ENCODE measurements around the gene ARID4B. TPM values are rescaled to one million over a fixed set of nuclear protein-coding genes. Genes with fewer than 3 reads are reported as not detected.

Gene ARID4B
- polyA plus RNA-seq, 1 experiment: 3.1 TPM

- no peak for TF ChIP-seq CTCF (IDR thresholded peaks at IDR 0.05; ENCODE audit: insufficient read depth, low read depth, low read length)
- no peak for DNase-seq (ENCODE audit: low read depth)
- no peaks in the 10 kb centered on the region for H3K27me3 ChIP-seq (ENCODE audit: control insufficient read depth, insufficient read depth, low read length)
- no peak overlapping the region for H3K4me3 ChIP-seq (ENCODE audit: low read depth, low read length)
- CTCF ChIA-PET: no interaction called here
- no peaks in the 10 kb centered on the region for H3K36me3 ChIP-seq (ENCODE audit: control insufficient read depth, insufficient read depth, low read length)
- POLR2A ChIA-PET: no interaction called here
Observed at GRCh38 chr1:235292790-235293189, 35.2 kb downstream of the ARID4B start.

- Histone ChIP-seq H3K4me3 (ENCODE audit: low read depth, low read length) (no peak overlapping the region), H3K36me3 (ENCODE audit: control insufficient read depth, insufficient read depth, low read length) (no peaks in the 10 kb centered on the region), H3K27me3 (ENCODE audit: control insufficient read depth, insufficient read depth, low read length) (no peaks in the 10 kb centered on the region)
- CTCF ChIA-PET: interaction anchor here (1.4 kb wide), 1 partner anchor 125 kb away, joined by 4 read pairs; no protein-coding TSS in a partner anchor
- no peak for DNase-seq (ENCODE audit: low read depth)
- POLR2A ChIA-PET: no interaction called here
- TF ChIP-seq CTCF (IDR thresholded peaks at IDR 0.05; ENCODE audit: insufficient read depth, low read depth, low read length): no peak
Observed at GRCh38 chr1:235291599-235292091, 36.3 kb downstream of the ARID4B start.

GRCh38 chr1:235290740-235291502 is 37.1 kb downstream of the ARID4B start:
- CTCF ChIA-PET: interaction anchor here (0.7 to 1.4 kb wide), 2 partner anchors 17 to 126 kb away, joined by 4 read pairs; no protein-coding TSS in a partner anchor

GRCh38 chr1:235289859-235290739 is 37.9 kb downstream of the ARID4B start:
- H3K36me3 ChIP-seq (ENCODE audit: control insufficient read depth, insufficient read depth, low read length): no peaks in the 10 kb centered on the region
- H3K4me3 ChIP-seq (ENCODE audit: low read depth, low read length): no peak overlapping the region
- ChIA-PET POLR2A (no interaction called here), CTCF (interaction anchor here (1.4 kb wide), 1 partner anchor 126 kb away, joined by 4 read pairs; no protein-coding TSS in a partner anchor)
- TF ChIP-seq CTCF (IDR thresholded peaks at IDR 0.05; ENCODE audit: insufficient read depth, low read depth, low read length): no peak
- no peaks in the 10 kb centered on the region for H3K27me3 ChIP-seq (ENCODE audit: control insufficient read depth, insufficient read depth, low read length)
- no peak for DNase-seq (ENCODE audit: low read depth)

More at GRCh38 chr1:235290740-235291502, 37.1 kb downstream of the ARID4B start:
- no peak for TF ChIP-seq CTCF (IDR thresholded peaks at IDR 0.05; ENCODE audit: insufficient read depth, low read depth, low read length)
- Histone ChIP-seq H3K36me3 (ENCODE audit: control insufficient read depth, insufficient read depth, low read length) (no peaks in the 10 kb centered on the region), H3K4me3 (ENCODE audit: low read depth, low read length) (no peak overlapping the region), H3K27me3 (ENCODE audit: control insufficient read depth, insufficient read depth, low read length) (no peaks in the 10 kb centered on the region)
- POLR2A ChIA-PET: no interaction called here
- DNase-seq (ENCODE audit: low read depth): no peak

Measured in BJ (cell line).